Sigmoid colon (tissue), 7 donors: ENCODE data around the gene METTL22. TPM values are rescaled to one million over a fixed set of nuclear protein-coding genes. Genes with fewer than 3 reads are reported as not detected.

Experiments used
- DNase-seq: peaks from one replicate; pipeline ENCODE4 v3.0.0-alpha.2; 2019
- H3K27ac ChIP-seq, 4 donors: fragments of 200-600 bp; sonication (generic); one replicate each; pipeline ENCODE4 v1.5.1; 2016 to 2019; ENCODE audit warnings: mild to moderate bottlenecking in 1 of 4
- H3K27me3 ChIP-seq, 3 donors: fragments of 200-600 bp; sonication (generic); one replicate each; pipeline ENCODE4 v1.5.1; 2019; ENCODE audit warnings: mild to moderate bottlenecking in 1 of 3
- H3K36me3 ChIP-seq, 4 donors: fragments of 200-600 bp; sonication (generic); one replicate each; pipeline ENCODE4 v1.5.1; 2016 to 2019
- H3K4me1 ChIP-seq, 4 donors: fragments of 200-600 bp; sonication (generic); one replicate each; pipeline ENCODE4 v1.5.1; 2017 to 2019
- H3K4me3 ChIP-seq, 4 donors: fragments of 200-600 bp; sonication (generic); one replicate each; pipeline ENCODE4 v1.5.1; 2017 to 2019; ENCODE audit warnings: mild to moderate bottlenecking in 2 of 4, moderate library complexity in 1 of 4
- H3K9me3 ChIP-seq, 4 donors: fragments of 200-600 bp in 3 of 4; sonication (generic) in 3 of 4; one replicate each; pipeline versions ENCODE4 v1.5.1 to v1.6.1; 2013 to 2019
- EP300 ChIP-seq, 4 donors: sonication (generic); formaldehyde crosslinking; IDR thresholded peaks; one replicate each; pipeline ENCODE4 v1.6.1; 2017; ENCODE audit warnings: antibody characterized with exemption in 4 of 4
- POLR2A ChIP-seq, 2 donors: fragments of 450-650 bp; IDR thresholded peaks; one replicate each; pipeline ENCODE4 v1.6.1; 2016; ENCODE audit warnings: antibody characterized with exemption in 2 of 2, mild to moderate bottlenecking in 2 of 2, moderate library complexity in 2 of 2
- POLR2AphosphoS5 ChIP-seq, 4 donors: sonication (generic); formaldehyde crosslinking; IDR thresholded peaks; one replicate each; pipeline ENCODE4 v1.6.1; 2017; ENCODE audit warnings: antibody characterized with exemption in 4 of 4
- WGBS, 2 donors: extraction: QIAGEN DNeasy Blood & Tissue Kit; methylation state at CpG; one replicate each; pipeline ENCODE4 v1.1.7; 2013; 5-methylcytosine and 5-hydroxymethylcytosine counted together
- intact Hi-C: fragments of 100-400 bp; cut with DNase I; formaldehyde crosslinking; loops from one replicate; pipeline ENCODE4 v1.15.1; 2023
- polyA plus RNA-seq, 3 donors: library from polyadenylated mRNA; stranded (reverse); fragments of 200-250 nt; gene quantifications; one replicate each; pipeline ENCODE4 v1.2.3, GENCODE V29; 2013
- total RNA-seq, 4 donors: library from RNA; depleted of rRNA; stranded (reverse); fragments of >200 nt; gene quantifications; one replicate each; pipeline ENCODE4 v1.1.0, GENCODE V29; 2016
- TF ChIP-seq, protein P1 (sequence below), 4 experiments: fragments of 450-650 bp in 3 of 4; fragments of 200-600 bp in 1 of 4; IDR thresholded peaks; one replicate each; pipeline ENCODE4 v1.5.1; 2016 to 2019; ENCODE audit warnings: antibody characterized with exemption in 4 of 4, mild to moderate bottlenecking in 3 of 4, moderate library complexity in 2 of 4
- donor health status: healthy with polysubstance abuse.
- donor health status: Bipolar disorder and iron deficiency.
- donor health status: healthy.

The METTL22 gene
- total and polyA plus RNA-seq, 7 donors, result 8.6 to 55.1 (median 25.3) TPM

DNA sequence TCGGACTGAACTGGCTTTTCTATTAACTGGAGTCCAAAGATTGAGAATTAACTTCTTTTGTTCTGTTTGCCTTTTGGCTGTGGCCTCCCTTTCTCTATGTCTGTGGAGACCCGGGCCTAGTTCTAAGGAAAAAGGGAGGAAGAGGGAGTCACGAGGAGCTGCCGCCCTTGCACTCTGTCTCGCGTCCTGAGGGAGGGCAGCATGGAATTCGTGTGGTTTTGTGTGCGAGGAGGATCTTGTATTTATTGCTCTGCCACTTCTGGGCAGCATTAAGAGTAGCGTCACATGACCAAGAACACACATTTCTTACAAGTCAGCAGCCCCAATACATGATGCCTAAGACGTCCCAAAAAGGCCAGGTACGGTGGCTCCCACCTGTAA is 23.6 kb downstream of the METTL22 start:
- H3K27me3 ChIP-seq, result no peaks in the 10 kb centered on the region
- H3K36me3 ChIP-seq, result peaks cover 23 to 74% (median 54%) of the 10 kb centered on the region in 4 donors
- no peaks in the 10 kb centered on the region for H3K9me3 ChIP-seq
- H3K27ac ChIP-seq, result no peak overlapping the region
- intact Hi-C loops, result no loop called here
- 76 to 79% methylated on average over 11 of the region's 11 CpGs for WGBS, 2 donors
- H3K4me3 ChIP-seq, result no peak overlapping the region
- DNase-seq, result no peak
- TF ChIP-seq EP300 (IDR thresholded peaks at IDR 0.05) (no peak), POLR2A (IDR thresholded peaks at IDR 0.05) (no peak), POLR2AphosphoS5 (IDR thresholded peaks at IDR 0.05) (no peak)
- TF ChIP-seq, protein P1, sequence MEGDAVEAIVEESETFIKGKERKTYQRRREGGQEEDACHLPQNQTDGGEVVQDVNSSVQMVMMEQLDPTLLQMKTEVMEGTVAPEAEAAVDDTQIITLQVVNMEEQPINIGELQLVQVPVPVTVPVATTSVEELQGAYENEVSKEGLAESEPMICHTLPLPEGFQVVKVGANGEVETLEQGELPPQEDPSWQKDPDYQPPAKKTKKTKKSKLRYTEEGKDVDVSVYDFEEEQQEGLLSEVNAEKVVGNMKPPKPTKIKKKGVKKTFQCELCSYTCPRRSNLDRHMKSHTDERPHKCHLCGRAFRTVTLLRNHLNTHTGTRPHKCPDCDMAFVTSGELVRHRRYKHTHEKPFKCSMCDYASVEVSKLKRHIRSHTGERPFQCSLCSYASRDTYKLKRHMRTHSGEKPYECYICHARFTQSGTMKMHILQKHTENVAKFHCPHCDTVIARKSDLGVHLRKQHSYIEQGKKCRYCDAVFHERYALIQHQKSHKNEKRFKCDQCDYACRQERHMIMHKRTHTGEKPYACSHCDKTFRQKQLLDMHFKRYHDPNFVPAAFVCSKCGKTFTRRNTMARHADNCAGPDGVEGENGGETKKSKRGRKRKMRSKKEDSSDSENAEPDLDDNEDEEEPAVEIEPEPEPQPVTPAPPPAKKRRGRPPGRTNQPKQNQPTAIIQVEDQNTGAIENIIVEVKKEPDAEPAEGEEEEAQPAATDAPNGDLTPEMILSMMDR (IDR thresholded peaks at IDR 0.05), result no peak
- H3K4me1 ChIP-seq, result no peaks in the 10 kb centered on the region

DNA sequence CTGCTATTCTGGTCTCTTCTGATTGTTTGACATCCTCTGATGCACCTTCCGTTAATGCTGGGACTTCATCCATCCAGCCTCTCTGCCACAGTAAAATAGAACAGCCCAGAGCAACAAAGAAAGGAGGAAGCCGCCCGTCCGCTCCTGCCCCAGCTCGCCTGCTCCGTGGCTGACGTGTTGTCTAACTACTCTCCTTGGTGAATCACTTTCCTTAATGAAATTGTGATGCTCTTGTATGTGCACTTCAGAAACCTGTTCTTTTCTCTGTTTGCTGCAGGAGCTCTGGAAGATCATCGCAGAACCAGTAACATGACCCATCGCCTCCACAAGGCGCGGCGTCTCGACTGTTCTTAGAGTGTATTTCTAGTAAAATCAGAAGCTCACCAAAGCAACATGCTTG is 24.3 kb downstream of the METTL22 start:
- intact Hi-C loops, result no loop called here
- H3K27ac ChIP-seq, result no peak overlapping the region
- H3K27me3 ChIP-seq, result no peaks in the 10 kb centered on the region
- WGBS, 2 donors, result 93% methylated on average over 13 of the region's 13 CpGs
- DNase-seq, result no peak
- H3K4me3 ChIP-seq, result no peak overlapping the region
- peaks cover 23 to 73% (median 53%) of the 10 kb centered on the region in 4 donors for H3K36me3 ChIP-seq
- no peaks in the 10 kb centered on the region for H3K4me1 ChIP-seq
- no peaks in the 10 kb centered on the region for H3K9me3 ChIP-seq
- TF ChIP-seq, protein P1 (IDR thresholded peaks at IDR 0.05), result no peak
- TF ChIP-seq POLR2AphosphoS5 (IDR thresholded peaks at IDR 0.05) (no peak), POLR2A (IDR thresholded peaks at IDR 0.05) (no peak), EP300 (IDR thresholded peaks at IDR 0.05) (no peak)

DNA sequence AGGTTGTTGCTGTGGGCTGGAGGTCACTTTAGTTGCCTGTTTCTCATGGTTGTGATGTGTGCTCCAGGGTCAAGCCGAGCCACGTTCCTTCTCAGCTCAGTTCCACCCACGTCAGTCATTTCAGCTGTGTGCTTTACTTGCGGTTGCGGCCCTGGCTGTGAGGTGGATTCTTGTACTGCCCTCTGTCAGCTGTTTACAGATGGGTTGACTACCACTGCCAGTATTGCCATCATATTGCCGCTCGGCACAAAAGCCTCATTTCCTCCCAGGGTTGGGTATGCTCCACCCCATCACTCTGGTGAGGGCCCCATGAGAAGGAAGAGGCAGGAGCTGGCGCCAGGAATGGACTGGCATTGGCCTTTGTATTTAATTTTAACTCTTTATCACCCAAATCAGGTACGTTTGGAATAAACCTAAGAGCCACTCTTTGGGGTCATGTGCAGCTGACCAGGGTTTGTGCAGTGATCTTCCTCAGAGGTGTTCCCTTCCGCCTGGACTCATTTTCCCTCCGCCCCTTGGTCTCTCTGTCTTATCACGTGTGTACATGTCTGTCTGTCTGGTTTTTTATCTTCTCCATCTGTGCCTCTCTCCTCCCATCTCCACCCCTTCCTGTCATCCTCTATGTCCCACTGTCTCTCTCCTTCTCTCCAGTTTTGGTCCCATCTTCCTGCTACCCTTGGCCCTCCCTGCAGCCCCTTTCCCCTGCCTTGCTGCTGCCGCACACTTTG is 25.0 kb downstream of the METTL22 start:
- no peak for TF ChIP-seq POLR2A (IDR thresholded peaks at IDR 0.05)
- TF ChIP-seq POLR2AphosphoS5 (IDR thresholded peaks at IDR 0.05), result no peak
- TF ChIP-seq, protein P1 (IDR thresholded peaks at IDR 0.05), result no peak
- TF ChIP-seq EP300 (IDR thresholded peaks at IDR 0.05), result no peak
- Histone ChIP-seq H3K36me3 (peaks cover 18 to 67% (median 49%) of the 10 kb centered on the region in 4 donors), H3K9me3 (no peaks in the 10 kb centered on the region), H3K4me1 (no peaks in the 10 kb centered on the region), H3K27ac (no peak overlapping the region), H3K4me3 (no peak overlapping the region), H3K27me3 (no peaks in the 10 kb centered on the region)
- intact Hi-C loops, result no loop called here
- WGBS, 2 donors, result 79 to 87% methylated on average over 13 of the region's 13 CpGs
- DNase-seq, result no peak

DNA sequence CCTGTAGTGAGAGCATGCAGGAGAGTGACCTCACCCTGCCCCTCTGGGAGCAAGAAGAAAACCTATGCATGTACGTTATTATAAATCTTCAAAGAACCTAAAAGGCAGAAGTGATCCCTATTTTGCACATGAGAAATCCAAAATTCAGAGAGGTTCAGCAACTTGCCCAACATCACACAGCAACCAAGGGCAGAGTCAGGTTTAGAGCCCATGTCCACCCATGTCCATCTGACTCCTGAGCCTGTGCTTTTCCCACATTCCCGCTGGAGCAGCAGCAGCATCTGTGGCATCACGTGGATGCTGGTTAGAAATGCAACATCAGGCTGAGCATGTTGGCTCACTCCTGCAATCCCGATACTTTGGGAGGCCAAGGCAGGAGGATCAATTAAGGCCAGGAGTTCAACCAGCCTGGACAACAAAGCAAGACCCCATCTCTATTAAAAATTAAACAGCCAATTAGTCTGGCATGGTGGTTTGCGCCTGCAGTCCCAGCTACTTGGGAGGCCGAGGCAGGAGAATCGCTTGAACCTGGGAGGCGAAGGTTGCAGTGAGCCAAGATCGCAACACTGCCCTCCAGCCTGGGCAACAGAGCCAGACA is 26.3 kb downstream of the METTL22 start:
- Histone ChIP-seq H3K4me3 (no peak overlapping the region), H3K9me3 (no peaks in the 10 kb centered on the region), H3K36me3 (peaks cover 16 to 54% (median 37%) of the 10 kb centered on the region in 4 donors), H3K4me1 (no peaks in the 10 kb centered on the region), H3K27me3 (no peaks in the 10 kb centered on the region), H3K27ac (no peak overlapping the region)
- 76% methylated on average over 9 of the region's 9 CpGs for WGBS, 2 donors
- no peak for DNase-seq
- TF ChIP-seq, protein P1 (IDR thresholded peaks at IDR 0.05), result no peak
- TF ChIP-seq POLR2A (IDR thresholded peaks at IDR 0.05), result no peak
- TF ChIP-seq POLR2AphosphoS5 (IDR thresholded peaks at IDR 0.05), result no peak
- TF ChIP-seq EP300 (IDR thresholded peaks at IDR 0.05), result no peak
- intact Hi-C loops, result no loop called here
